Activated CD4-positive, alpha-beta T cell treated with anti-CD3 and anti-CD28 coated beads, Interleukin-2, amount 50 U/mL, for 1 hour (primary cell): ENCODE results near the gene TLE3.
"Not testable (repeated sequence)": the region's sequence is repeated elsewhere in the genome, so short reads cannot be mapped to it uniquely, and the experiment has no call there.

Experiments used
- DNase-seq: peaks from one replicate; pipeline ENCODE4 v3.0.0-alpha.2; 2020

The TLE3 gene

GRCh38 chr15:70097321-70098152 lies at the start of gene TLE3:
TSS of gene TLE3 (minus strand) at chr15:70097917. CDS start at chr15:70096798, 1,119 bp downstream.
- peak; percentile 98 for DNase-seq

- DNase-seq, result no peak
Observed at GRCh38 chr15:70147178-70147760, 49.6 kb upstream of the TLE3 start.

- no peak for DNase-seq
Observed at GRCh38 chr15:70146771-70147170, 49.1 kb upstream of the TLE3 start.

- DNase-seq, result no peak
Observed at GRCh38 chr15:70146162-70146561, 48.4 kb upstream of the TLE3 start.

- no peak for DNase-seq
Observed at GRCh38 chr15:70145261-70145660, 47.5 kb upstream of the TLE3 start.

- no peak for DNase-seq
Observed at GRCh38 chr15:70142322-70143191, 44.8 kb upstream of the TLE3 start.

GRCh38 chr15:70142072-70142321 lies 44.3 kb upstream of the TLE3 start:
- no peak for DNase-seq

GRCh38 chr15:70141376-70142071 lies 43.8 kb upstream of the TLE3 start:
- DNase-seq, result no peak

- peak; percentile 20 for DNase-seq
Observed at GRCh38 chr15:70140543-70141375, 43.0 kb upstream of the TLE3 start.

- no peak for DNase-seq
Observed at GRCh38 chr15:70140025-70140542, 42.4 kb upstream of the TLE3 start.

- no peak for DNase-seq
Observed at GRCh38 chr15:70137967-70138366, 40.2 kb upstream of the TLE3 start.

- not testable (repeated sequence) for DNase-seq
Observed at GRCh38 chr15:70137021-70137420, 39.3 kb upstream of the TLE3 start.

GRCh38 chr15:70133781-70134421 lies 36.2 kb upstream of the TLE3 start:
- no peak for DNase-seq

- DNase-seq, result no peak
Observed at GRCh38 chr15:70133296-70133695, 35.6 kb upstream of the TLE3 start.

GRCh38 chr15:70132571-70132970 lies 34.9 kb upstream of the TLE3 start:
- no peak for DNase-seq

GRCh38 chr15:70132139-70132538 lies 34.4 kb upstream of the TLE3 start:
- no peak for DNase-seq

- DNase-seq, result no peak
Observed at GRCh38 chr15:70128414-70129140, 30.9 kb upstream of the TLE3 start.

GRCh38 chr15:70127770-70128413 lies 30.2 kb upstream of the TLE3 start:
- no peak for DNase-seq

GRCh38 chr15:70127288-70127746 lies 29.6 kb upstream of the TLE3 start:
- DNase-seq, result no peak

GRCh38 chr15:70126362-70126761 lies 28.6 kb upstream of the TLE3 start:
- DNase-seq, result no peak
